ENCODE data around the gene CCL23. TPM values are rescaled to one million over a fixed set of nuclear protein-coding genes. Genes with fewer than 3 reads are reported as not detected.
"Not testable (repeated sequence)": the region's sequence is repeated elsewhere in the genome, so short reads cannot be mapped to it uniquely, and the experiment has no call there.

Gene CCL23
- total and polyA plus RNA-seq, 8 donors: 1.4 to 4.8 TPM; not detected in 6

DNA sequence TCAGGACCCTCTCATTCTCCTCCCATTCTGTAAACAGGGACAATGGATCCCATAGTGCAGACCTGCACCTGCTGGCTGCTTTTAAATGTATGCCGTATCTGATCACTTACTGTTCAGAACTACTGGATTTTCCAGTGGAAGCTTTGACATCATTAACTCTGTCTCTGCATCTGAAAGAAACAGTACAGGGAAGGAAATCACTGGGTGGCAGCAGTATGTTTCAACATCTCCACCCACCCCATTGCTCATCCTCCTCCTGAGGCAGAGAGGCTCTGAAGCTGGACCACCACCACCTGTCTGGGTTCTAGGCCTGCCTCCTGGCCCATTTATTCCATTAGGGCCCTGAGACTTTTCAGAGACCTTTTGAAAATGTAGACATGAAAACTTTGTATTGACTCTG, 19.0 kb downstream of the CCL23 start:
- no peak for TF ChIP-seq EP300 (IDR thresholded peaks at IDR 0.05)
- TF ChIP-seq, protein P1, sequence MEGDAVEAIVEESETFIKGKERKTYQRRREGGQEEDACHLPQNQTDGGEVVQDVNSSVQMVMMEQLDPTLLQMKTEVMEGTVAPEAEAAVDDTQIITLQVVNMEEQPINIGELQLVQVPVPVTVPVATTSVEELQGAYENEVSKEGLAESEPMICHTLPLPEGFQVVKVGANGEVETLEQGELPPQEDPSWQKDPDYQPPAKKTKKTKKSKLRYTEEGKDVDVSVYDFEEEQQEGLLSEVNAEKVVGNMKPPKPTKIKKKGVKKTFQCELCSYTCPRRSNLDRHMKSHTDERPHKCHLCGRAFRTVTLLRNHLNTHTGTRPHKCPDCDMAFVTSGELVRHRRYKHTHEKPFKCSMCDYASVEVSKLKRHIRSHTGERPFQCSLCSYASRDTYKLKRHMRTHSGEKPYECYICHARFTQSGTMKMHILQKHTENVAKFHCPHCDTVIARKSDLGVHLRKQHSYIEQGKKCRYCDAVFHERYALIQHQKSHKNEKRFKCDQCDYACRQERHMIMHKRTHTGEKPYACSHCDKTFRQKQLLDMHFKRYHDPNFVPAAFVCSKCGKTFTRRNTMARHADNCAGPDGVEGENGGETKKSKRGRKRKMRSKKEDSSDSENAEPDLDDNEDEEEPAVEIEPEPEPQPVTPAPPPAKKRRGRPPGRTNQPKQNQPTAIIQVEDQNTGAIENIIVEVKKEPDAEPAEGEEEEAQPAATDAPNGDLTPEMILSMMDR (IDR thresholded peaks at IDR 0.05): no peak
- intact Hi-C loops (cut with DNase I; ENCODE audit: low total_unique reads): no loop called here
- Histone ChIP-seq H3K4me3 (no peak overlapping the region), H3K9me3 (peaks cover 0 to 6% (median 0%) of the 10 kb centered on the region in 4 donors), H3K36me3 (no peaks in the 10 kb centered on the region), H3K4me1 (peaks cover 7 to 15% (median 11%) of the 10 kb centered on the region in 4 donors), H3K27me3 (peaks cover 0 to 11% (median 0%) of the 10 kb centered on the region in 3 donors), H3K27ac (no peak overlapping the region)
- no peak for DNase-seq
- WGBS, 5 donors: 64 to 87% (median 73%) methylated on average over 1 of the region's 1 CpG

DNA sequence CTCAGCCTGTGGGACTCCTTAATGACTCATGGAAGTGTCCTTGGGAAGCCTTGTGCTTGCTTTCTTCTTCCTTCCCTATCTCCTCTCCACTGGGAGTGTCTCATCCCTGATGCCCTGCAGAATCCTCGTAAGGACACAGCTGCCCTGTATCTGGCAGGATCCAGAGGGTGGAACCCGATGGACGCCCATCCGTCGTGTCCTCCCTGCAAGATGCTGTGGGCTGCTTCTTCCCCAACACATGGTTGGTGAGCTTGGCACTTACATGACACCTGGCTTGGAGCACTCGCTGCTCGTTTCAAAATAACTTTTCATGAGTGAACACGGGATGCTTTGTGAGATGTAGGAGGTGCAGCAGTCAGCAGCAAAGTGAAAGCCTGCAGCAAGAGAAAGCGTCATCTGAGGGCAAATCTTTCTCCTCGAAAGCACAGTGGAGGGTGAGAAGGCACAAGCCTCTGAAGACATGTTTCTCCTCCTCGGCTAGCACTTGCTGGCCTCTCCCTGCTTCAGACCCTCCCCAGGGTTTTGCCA, 19.7 kb downstream of the CCL23 start:
- WGBS, 5 donors: 80 to 84% (median 81%) methylated on average over 11 of the region's 11 CpGs
- Histone ChIP-seq H3K4me3 (no peak overlapping the region), H3K27me3 (peaks cover 0 to 11% (median 0%) of the 10 kb centered on the region in 3 donors), H3K36me3 (no peaks in the 10 kb centered on the region), H3K9me3 (peaks cover 0 to 6% (median 0%) of the 10 kb centered on the region in 4 donors), H3K27ac (no peak overlapping the region), H3K4me1 (peaks cover 7 to 15% (median 11%) of the 10 kb centered on the region in 4 donors)
- intact Hi-C loops (cut with DNase I; ENCODE audit: low total_unique reads): no loop called here
- DNase-seq: no peak
- TF ChIP-seq EP300 (IDR thresholded peaks at IDR 0.05) (no peak), POLR2A (IDR thresholded peaks at IDR 0.05) (no peak), POLR2AphosphoS5 (IDR thresholded peaks at IDR 0.05) (no peak)
- TF ChIP-seq, protein P1 (IDR thresholded peaks at IDR 0.05): no peak

DNA sequence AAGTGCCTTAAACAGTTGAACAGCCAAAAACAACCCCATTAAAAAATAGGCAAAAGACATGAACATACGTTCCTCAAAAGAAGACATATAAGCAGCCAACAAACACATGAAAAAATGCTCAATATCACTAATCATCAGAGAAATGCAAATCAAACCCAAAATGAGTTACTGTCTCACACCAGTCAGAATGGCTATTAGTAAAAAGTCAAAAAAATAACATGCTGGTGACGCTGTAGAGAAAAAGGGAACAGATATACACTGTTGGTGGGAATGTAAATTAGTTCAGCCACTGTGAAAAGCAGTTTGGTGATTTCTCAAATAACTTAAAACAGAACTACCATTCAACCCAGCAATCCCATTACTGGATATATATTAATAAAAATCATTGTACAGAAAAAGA, 22.4 kb downstream of the CCL23 start:
- WGBS, 5 donors: 84 to 92% (median 87%) methylated on average over 2 of the region's 2 CpGs
- H3K27ac ChIP-seq; H3K9me3 ChIP-seq; H3K36me3 ChIP-seq; intact Hi-C loops (cut with DNase I; ENCODE audit: low total_unique reads); H3K4me3 ChIP-seq; DNase-seq; H3K4me1 ChIP-seq: not testable (repeated sequence)
- peaks cover 0 to 19% (median 0%) of the 10 kb centered on the region in 3 donors for H3K27me3 ChIP-seq

DNA sequence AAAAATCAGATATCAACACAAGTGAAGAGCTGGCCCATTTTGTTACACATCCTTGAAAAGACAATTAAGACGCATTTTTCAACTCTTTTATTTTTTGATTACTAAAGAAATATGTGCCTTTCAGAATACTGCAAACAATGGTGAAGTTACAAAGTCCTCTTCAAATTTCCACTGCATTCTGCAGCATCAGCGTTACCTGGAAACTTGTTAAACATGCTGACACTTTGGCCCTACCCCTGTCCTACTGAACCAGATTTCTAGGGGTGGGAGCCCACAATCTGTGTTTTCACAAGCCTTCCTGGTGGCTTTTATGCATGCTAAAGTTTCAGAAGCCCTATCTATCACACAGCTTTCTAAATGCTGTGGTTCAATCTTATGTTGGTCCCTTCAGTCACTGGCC, 26.7 kb downstream of the CCL23 start:
- no peak overlapping the region for H3K27ac ChIP-seq

DNA sequence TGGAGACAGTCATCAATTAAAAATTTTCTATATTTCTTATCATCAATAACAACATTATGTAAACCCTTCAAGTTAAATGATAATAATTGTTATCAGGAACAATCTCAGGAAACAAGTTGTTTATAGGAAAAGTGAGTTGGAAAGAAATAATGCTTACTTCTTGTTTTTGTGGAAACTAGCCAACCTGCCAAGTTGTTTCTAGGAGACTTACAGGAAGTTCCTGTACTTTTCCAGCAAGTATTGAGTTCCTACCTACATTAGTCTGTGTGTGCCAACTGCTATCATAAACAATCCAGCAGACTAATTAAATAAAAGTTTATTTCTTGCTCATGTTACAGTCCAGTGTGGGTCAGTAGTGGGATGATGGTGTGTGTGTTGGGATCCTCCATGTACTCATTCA, 29.6 kb downstream of the CCL23 start:
- H3K9me3 ChIP-seq: peaks cover 0 to 18% (median 5%) of the 10 kb centered on the region in 4 donors
- peaks cover 0 to 8% (median 0%) of the 10 kb centered on the region in 3 donors for H3K27me3 ChIP-seq
- no peaks in the 10 kb centered on the region for H3K36me3 ChIP-seq
- intact Hi-C loops (cut with DNase I; ENCODE audit: low total_unique reads): no loop called here
- no peaks in the 10 kb centered on the region for H3K4me1 ChIP-seq
- H3K4me3 ChIP-seq: no peak overlapping the region
- no peak overlapping the region for H3K27ac ChIP-seq
- TF ChIP-seq POLR2A (IDR thresholded peaks at IDR 0.05) (no peak), EP300 (IDR thresholded peaks at IDR 0.05) (no peak), POLR2AphosphoS5 (IDR thresholded peaks at IDR 0.05) (no peak)
- TF ChIP-seq, protein P1 (IDR thresholded peaks at IDR 0.05): no peak
- DNase-seq: peak in 1 of 2 donors; percentile 36

More for the DNA sequence above, 26.7 kb downstream of the CCL23 start:
- DNase-seq: peak in 1 of 2 donors; percentile 79
- H3K27me3 ChIP-seq: peaks cover 0 to 8% (median 0%) of the 10 kb centered on the region in 3 donors
- no peak overlapping the region for H3K4me3 ChIP-seq
- TF ChIP-seq, protein P1 (IDR thresholded peaks at IDR 0.05): no peak
- TF ChIP-seq POLR2AphosphoS5 (IDR thresholded peaks at IDR 0.05): no peak
- no peak for TF ChIP-seq POLR2A (IDR thresholded peaks at IDR 0.05)
- no peak for TF ChIP-seq EP300 (IDR thresholded peaks at IDR 0.05)
- no peaks in the 10 kb centered on the region for H3K4me1 ChIP-seq
- no peaks in the 10 kb centered on the region for H3K36me3 ChIP-seq
- intact Hi-C loops (cut with DNase I; ENCODE audit: low total_unique reads): no loop called here
- WGBS, 5 donors: 45 to 75% (median 56%) methylated on average over 2 of the region's 2 CpGs
- peaks cover 0 to 18% (median 8%) of the 10 kb centered on the region in 4 donors for H3K9me3 ChIP-seq

Measured in stomach (tissue), 9 donors.